ENCODE data around the gene MYH3. TPM values are rescaled to one million over a fixed set of nuclear protein-coding genes. Genes with fewer than 3 reads are reported as not detected.

MYH3 gene
- polyA plus RNA-seq (2013, experiment 1 of 2) = 1.1 TPM
- 0.70 TPM for polyA plus RNA-seq (2013, experiment 2 of 2)

DNA sequence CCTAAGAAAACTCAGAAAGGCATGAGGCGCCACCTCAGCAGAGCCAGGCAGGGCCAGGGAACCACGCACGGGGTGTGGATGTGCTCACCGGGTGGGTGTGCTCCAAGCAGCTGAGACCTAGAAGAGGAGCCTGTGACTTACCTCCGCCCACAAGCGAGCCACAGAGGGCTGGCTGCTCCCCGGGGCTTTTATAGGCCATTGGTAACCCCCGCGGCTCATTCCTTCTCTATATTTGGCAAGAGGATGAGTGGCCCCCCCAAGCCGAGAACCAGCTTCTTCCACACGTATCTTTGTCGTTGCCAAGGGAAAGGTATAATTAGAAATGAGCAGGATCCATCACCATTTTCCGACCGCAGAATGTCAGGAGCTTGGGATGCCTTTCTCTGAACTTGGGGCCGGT is at the start of gene MYH3:
Gene MYH3 (minus strand): TSS at position 162 of the 400 bp plus-strand sequence. CDS start 2,245 bp downstream, outside the sequence.
- Histone ChIP-seq H3K79me2 (ENCODE audit: control insufficient read depth, insufficient read depth, low read length) (no peaks in the 10 kb centered on the region), H3K18ac (ENCODE audit: low read length) (no peak within 1 kb of the TSS), H3K27ac (ENCODE audit: low read depth, low read length) (no peak within 1 kb of the TSS), H3K4ac (ENCODE audit: low read depth, low read length) (no peak within 1 kb of the TSS), H2BK120ac (ENCODE audit: low read depth, low read length) (no peak within 1 kb of the TSS), H3K4me2 (ENCODE audit: low read length) (no peak within 1 kb of the TSS), H3K23ac (ENCODE audit: low read length) (no peak within 1 kb of the TSS), H4K8ac (ENCODE audit: low read depth, low read length) (no peak within 1 kb of the TSS), H2BK5ac (ENCODE audit: low read length) (no peak within 1 kb of the TSS), H4K5ac (ENCODE audit: low read length) (no peak within 1 kb of the TSS), H2AK5ac (ENCODE audit: low read length) (no peak within 1 kb of the TSS), H3K4me1 (ENCODE audit: control insufficient read depth, low read depth, low read length) (no peaks in the 10 kb centered on the region), H3K79me1 (ENCODE audit: low read length) (no peaks in the 10 kb centered on the region), H3K27me3 (ENCODE audit: insufficient read depth, low read length, poor library complexity) (no peaks in the 10 kb centered on the region), H3K9ac (ENCODE audit: low read length) (no peak within 1 kb of the TSS), H3K36me3 (ENCODE audit: control insufficient read depth, insufficient read depth, low read length) (no peaks in the 10 kb centered on the region), H3K4me3 (ENCODE audit: low read length) (no peak within 1 kb of the TSS), H2BK15ac (replicated peaks; ENCODE audit: low read depth) (no peak within 1 kb of the TSS), H3K56ac (ENCODE audit: low read length) (no peak within 1 kb of the TSS)
- no CpG with 5 or more reads among the region's 15 CpGs for WGBS (ENCODE audit: extremely low coverage, insufficient coverage, low lambda C conversion rate)
- DNase-seq = no peak

DNA sequence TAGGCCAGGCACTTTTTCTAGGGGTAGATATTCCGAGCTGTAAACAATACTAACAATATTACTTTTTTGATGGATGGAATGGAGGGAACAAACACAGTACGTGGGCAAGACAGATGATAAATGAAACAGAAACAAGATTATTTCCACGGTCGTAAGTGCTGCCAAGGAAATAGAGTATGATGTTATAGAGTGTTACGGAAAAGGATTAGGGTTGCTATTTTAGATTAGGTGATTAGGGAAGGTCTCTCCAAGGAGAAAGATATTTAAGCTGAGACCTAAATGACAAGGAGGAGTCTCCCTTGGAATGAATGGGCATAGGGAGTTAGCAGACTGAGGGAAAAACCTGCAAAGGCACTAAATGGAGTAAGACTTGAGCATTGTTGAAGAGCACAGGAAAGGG is 48.6 kb upstream of the MYH3 start:
- WGBS (ENCODE audit: extremely low coverage, insufficient coverage, low lambda C conversion rate) = 100% methylated on average over 3 of the region's 5 CpGs

DNA sequence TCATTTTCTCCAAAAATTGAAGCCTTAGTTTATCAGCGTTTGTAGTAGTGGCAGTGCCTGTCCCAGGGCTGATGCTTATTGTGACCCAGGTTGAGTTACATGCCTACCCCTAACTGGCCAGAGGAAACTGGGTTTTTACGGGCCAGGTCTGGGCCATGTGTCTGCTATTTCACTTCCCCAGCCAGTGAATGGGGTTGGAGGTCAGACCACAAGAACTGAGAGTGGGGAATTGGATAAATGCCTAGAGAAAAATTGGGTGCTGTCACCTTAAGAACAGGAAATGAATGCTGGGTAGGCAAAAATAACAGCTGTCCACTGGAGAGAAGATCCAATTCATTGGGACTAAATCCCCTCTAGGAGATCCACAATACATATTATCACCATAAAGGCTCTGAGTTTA is 45.5 kb upstream of the MYH3 start:
- Histone ChIP-seq H3K79me1 (ENCODE audit: low read length) (no peaks in the 10 kb centered on the region), H3K56ac (ENCODE audit: low read length) (no peak overlapping the region), H3K9ac (ENCODE audit: low read length) (no peak overlapping the region), H3K23ac (ENCODE audit: low read length) (no peak overlapping the region), H3K36me3 (ENCODE audit: control insufficient read depth, insufficient read depth, low read length) (peaks cover 1% of the 10 kb centered on the region), H3K4me1 (ENCODE audit: control insufficient read depth, low read depth, low read length) (no peaks in the 10 kb centered on the region), H2BK120ac (ENCODE audit: low read depth, low read length) (no peak overlapping the region), H2BK15ac (replicated peaks; ENCODE audit: low read depth) (no peak overlapping the region), H3K27ac (ENCODE audit: low read depth, low read length) (no peak overlapping the region), H2BK5ac (ENCODE audit: low read length) (no peak overlapping the region), H4K8ac (ENCODE audit: low read depth, low read length) (no peak overlapping the region), H3K79me2 (ENCODE audit: control insufficient read depth, insufficient read depth, low read length) (no peaks in the 10 kb centered on the region), H4K5ac (ENCODE audit: low read length) (no peak overlapping the region), H3K4ac (ENCODE audit: low read depth, low read length) (no peak overlapping the region), H3K27me3 (ENCODE audit: insufficient read depth, low read length, poor library complexity) (no peaks in the 10 kb centered on the region), H3K18ac (ENCODE audit: low read length) (no peak overlapping the region), H3K4me2 (ENCODE audit: low read length) (no peak overlapping the region), H3K4me3 (ENCODE audit: low read length) (no peak overlapping the region), H2AK5ac (ENCODE audit: low read length) (no peak overlapping the region)
- no peak for DNase-seq
- no CpG with 5 or more reads among the region's 2 CpGs for WGBS (ENCODE audit: extremely low coverage, insufficient coverage, low lambda C conversion rate)

More for the DNA sequence above, 48.6 kb upstream of the MYH3 start:
- Histone ChIP-seq H3K23ac (ENCODE audit: low read length) (no peak overlapping the region), H3K79me1 (ENCODE audit: low read length) (no peaks in the 10 kb centered on the region), H3K4me3 (ENCODE audit: low read length) (no peak overlapping the region), H2BK120ac (ENCODE audit: low read depth, low read length) (no peak overlapping the region), H3K18ac (ENCODE audit: low read length) (no peak overlapping the region), H4K8ac (ENCODE audit: low read depth, low read length) (no peak overlapping the region), H3K56ac (ENCODE audit: low read length) (no peak overlapping the region), H2AK5ac (ENCODE audit: low read length) (no peak overlapping the region), H3K4me1 (ENCODE audit: control insufficient read depth, low read depth, low read length) (no peaks in the 10 kb centered on the region), H3K27ac (ENCODE audit: low read depth, low read length) (no peak overlapping the region), H3K4ac (ENCODE audit: low read depth, low read length) (no peak overlapping the region), H3K4me2 (ENCODE audit: low read length) (no peak overlapping the region), H3K27me3 (ENCODE audit: insufficient read depth, low read length, poor library complexity) (no peaks in the 10 kb centered on the region), H3K9ac (ENCODE audit: low read length) (no peak overlapping the region), H2BK15ac (replicated peaks; ENCODE audit: low read depth) (no peak overlapping the region), H4K5ac (ENCODE audit: low read length) (no peak overlapping the region), H3K36me3 (ENCODE audit: control insufficient read depth, insufficient read depth, low read length) (peaks cover 5% of the 10 kb centered on the region), H3K79me2 (ENCODE audit: control insufficient read depth, insufficient read depth, low read length) (no peaks in the 10 kb centered on the region), H2BK5ac (ENCODE audit: low read length) (no peak overlapping the region)
- DNase-seq = no peak

DNA sequence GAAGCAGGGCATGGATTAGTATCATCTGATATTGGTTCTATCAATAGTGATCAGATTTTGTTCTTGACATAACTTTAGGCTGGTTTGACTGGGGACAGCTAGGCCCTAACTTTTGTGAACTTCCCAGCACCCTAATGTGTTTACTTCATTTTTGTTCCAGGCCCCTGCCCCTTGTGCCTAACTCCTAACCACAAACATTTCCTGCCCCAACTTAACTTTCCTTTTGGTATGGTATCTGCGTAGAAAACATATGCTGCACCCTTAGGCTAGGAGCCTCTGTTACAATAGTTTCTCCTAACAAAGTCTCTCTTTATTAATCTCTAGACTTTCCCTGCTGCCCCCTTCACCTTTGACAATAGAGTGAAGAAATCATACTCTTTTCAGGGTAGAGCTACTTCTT is 42.7 kb upstream of the MYH3 start:
- no peak overlapping the region for H3K4me2 ChIP-seq (ENCODE audit: low read length)
- no CpG with 5 or more reads among the region's 1 CpG for WGBS (ENCODE audit: extremely low coverage, insufficient coverage, low lambda C conversion rate)
- no peak overlapping the region for H3K9ac ChIP-seq (ENCODE audit: low read length)
- no peak overlapping the region for H3K4me3 ChIP-seq (ENCODE audit: low read length)
- no peaks in the 10 kb centered on the region for H3K4me1 ChIP-seq (ENCODE audit: control insufficient read depth, low read depth, low read length)
- no peak overlapping the region for H2BK5ac ChIP-seq (ENCODE audit: low read length)
- H3K79me1 ChIP-seq (ENCODE audit: low read length) = peaks cover 2% of the 10 kb centered on the region
- H3K79me2 ChIP-seq (ENCODE audit: control insufficient read depth, insufficient read depth, low read length) = peaks cover 19% of the 10 kb centered on the region
- H2BK120ac ChIP-seq (ENCODE audit: low read depth, low read length) = no peak overlapping the region
- H2AK5ac ChIP-seq (ENCODE audit: low read length) = no peak overlapping the region
- no peak overlapping the region for H2BK15ac ChIP-seq (replicated peaks; ENCODE audit: low read depth)
- no peak overlapping the region for H4K8ac ChIP-seq (ENCODE audit: low read depth, low read length)
- H3K23ac ChIP-seq (ENCODE audit: low read length) = no peak overlapping the region
- H3K18ac ChIP-seq (ENCODE audit: low read length) = no peak overlapping the region
- H3K27me3 ChIP-seq (ENCODE audit: insufficient read depth, low read length, poor library complexity) = no peaks in the 10 kb centered on the region
- DNase-seq = no peak
- peaks cover 2% of the 10 kb centered on the region for H3K36me3 ChIP-seq (ENCODE audit: control insufficient read depth, insufficient read depth, low read length)
- no peak overlapping the region for H3K4ac ChIP-seq (ENCODE audit: low read depth, low read length)
- no peak overlapping the region for H3K56ac ChIP-seq (ENCODE audit: low read length)
- no peak overlapping the region for H3K27ac ChIP-seq (ENCODE audit: low read depth, low read length)
- no peak overlapping the region for H4K5ac ChIP-seq (ENCODE audit: low read length)

DNA sequence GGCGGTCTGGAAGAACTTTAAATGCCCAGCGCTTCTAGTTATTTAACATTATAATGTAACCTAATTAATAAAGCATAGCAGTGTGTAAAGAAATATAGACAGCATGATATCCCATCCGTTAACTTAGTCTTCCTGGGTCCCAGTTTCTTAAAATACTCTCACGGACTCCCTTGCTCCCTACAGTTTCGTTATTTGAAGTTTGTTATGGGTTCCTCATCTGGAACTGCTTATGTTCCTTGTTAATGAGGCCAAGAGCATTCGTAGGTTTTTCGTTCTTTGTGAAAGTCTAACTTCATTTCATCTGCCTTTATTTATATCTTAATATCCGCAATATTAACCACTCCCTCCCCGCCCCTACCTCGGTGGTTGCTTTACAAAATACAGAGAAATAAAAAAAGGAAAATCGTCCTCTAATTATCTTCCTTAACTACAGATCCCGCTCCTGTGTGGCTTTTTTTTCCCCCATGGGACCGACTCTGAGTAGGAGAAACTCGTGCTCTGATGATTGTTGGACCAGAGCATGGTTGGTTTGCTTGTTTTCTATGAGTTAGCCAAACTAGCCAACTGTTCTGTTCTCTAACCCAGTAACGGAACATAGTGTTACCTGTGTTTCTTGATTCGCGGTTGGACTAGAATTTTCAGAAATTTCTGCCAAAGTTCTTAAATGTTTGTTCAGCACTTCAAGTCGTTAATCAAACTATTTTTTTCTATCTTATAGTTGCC is 41.1 kb upstream of the MYH3 start:
- Histone ChIP-seq H3K27me3 (ENCODE audit: insufficient read depth, low read length, poor library complexity) (no peaks in the 10 kb centered on the region), H4K5ac (ENCODE audit: low read length) (peak overlapping the region; percentile 47), H2BK15ac (replicated peaks; ENCODE audit: low read depth) (no peak overlapping the region), H3K18ac (ENCODE audit: low read length) (no peak overlapping the region), H3K27ac (ENCODE audit: low read depth, low read length) (peak overlapping the region; percentile 93), H4K8ac (ENCODE audit: low read depth, low read length) (no peak overlapping the region), H3K23ac (ENCODE audit: low read length) (no peak overlapping the region), H2BK120ac (ENCODE audit: low read depth, low read length) (no peak overlapping the region), H3K4me1 (ENCODE audit: control insufficient read depth, low read depth, low read length) (no peaks in the 10 kb centered on the region), H2AK5ac (ENCODE audit: low read length) (no peak overlapping the region), H3K79me2 (ENCODE audit: control insufficient read depth, insufficient read depth, low read length) (peaks cover 26% of the 10 kb centered on the region), H3K9ac (ENCODE audit: low read length) (peak overlapping the region; percentile 87), H3K4me3 (ENCODE audit: low read length) (peak overlapping the region; percentile 47), H3K56ac (ENCODE audit: low read length) (peak overlapping the region; percentile 91), H3K79me1 (ENCODE audit: low read length) (peaks cover 8% of the 10 kb centered on the region), H3K4me2 (ENCODE audit: low read length) (peak overlapping the region; percentile 81), H3K4ac (ENCODE audit: low read depth, low read length) (peak overlapping the region; percentile 12), H2BK5ac (ENCODE audit: low read length) (no peak overlapping the region), H3K36me3 (ENCODE audit: control insufficient read depth, insufficient read depth, low read length) (peaks cover 6% of the 10 kb centered on the region)
- peak; percentile 7 for DNase-seq
- no CpG with 5 or more reads among the region's 18 CpGs for WGBS (ENCODE audit: extremely low coverage, insufficient coverage, low lambda C conversion rate)

Measured in mesendoderm (in vitro differentiated cells).